AG09309 (cell line): ENCODE data around the gene TRIM44.

Experiments
- DNase-seq: peaks from one replicate; pipeline ENCODE4 v3.0.0-alpha.2; 2010; ENCODE audit warnings: low read depth
- H3K4me3 ChIP-seq: 2 replicates; pipeline ENCODE4 v1.5.1; 2011; ENCODE audit warnings: mild to moderate bottlenecking, low read depth, low read length, moderate library complexity; ENCODE audit not compliant: control insufficient read depth
- TF ChIP-seq, protein P1 (sequence below): IDR thresholded peaks from 2 replicates; pipeline ENCODE4 v1.5.1; 2011; ENCODE audit warnings: mild to moderate bottlenecking, low read depth, low read length, inconsistent platforms; ENCODE audit not compliant: insufficient read depth, control insufficient read depth; ENCODE audit errors: missing control alignments

TRIM44 gene

DNA sequence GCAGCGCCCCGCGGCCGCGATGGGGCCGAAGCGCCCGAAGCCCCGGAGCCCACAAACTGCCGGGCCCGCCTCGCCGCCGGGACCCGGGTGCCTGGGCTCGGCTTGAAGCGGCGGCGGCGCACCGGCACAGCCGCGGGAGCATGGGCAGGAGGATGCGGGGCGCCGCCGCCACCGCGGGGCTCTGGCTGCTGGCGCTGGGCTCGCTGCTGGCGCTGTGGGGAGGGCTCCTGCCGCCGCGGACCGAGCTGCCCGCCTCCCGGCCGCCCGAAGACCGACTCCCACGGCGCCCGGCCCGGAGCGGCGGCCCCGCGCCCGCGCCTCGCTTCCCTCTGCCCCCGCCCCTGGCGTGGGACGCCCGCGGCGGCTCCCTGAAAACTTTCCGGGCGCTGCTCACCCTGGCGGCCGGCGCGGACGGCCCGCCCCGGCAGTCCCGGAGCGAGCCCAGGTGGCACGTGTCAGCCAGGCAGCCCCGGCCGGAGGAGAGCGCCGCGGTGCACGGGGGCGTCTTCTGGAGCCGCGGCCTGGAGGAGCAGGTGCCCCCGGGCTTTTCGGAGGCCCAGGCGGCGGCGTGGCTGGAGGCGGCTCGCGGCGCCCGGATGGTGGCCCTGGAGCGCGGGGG, 44.0 kb upstream of the TRIM44 start:
- no peak for DNase-seq
- H3K4me3 ChIP-seq = peak overlapping the region; percentile 66
- TF ChIP-seq, protein P1, sequence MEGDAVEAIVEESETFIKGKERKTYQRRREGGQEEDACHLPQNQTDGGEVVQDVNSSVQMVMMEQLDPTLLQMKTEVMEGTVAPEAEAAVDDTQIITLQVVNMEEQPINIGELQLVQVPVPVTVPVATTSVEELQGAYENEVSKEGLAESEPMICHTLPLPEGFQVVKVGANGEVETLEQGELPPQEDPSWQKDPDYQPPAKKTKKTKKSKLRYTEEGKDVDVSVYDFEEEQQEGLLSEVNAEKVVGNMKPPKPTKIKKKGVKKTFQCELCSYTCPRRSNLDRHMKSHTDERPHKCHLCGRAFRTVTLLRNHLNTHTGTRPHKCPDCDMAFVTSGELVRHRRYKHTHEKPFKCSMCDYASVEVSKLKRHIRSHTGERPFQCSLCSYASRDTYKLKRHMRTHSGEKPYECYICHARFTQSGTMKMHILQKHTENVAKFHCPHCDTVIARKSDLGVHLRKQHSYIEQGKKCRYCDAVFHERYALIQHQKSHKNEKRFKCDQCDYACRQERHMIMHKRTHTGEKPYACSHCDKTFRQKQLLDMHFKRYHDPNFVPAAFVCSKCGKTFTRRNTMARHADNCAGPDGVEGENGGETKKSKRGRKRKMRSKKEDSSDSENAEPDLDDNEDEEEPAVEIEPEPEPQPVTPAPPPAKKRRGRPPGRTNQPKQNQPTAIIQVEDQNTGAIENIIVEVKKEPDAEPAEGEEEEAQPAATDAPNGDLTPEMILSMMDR = no peak

DNA sequence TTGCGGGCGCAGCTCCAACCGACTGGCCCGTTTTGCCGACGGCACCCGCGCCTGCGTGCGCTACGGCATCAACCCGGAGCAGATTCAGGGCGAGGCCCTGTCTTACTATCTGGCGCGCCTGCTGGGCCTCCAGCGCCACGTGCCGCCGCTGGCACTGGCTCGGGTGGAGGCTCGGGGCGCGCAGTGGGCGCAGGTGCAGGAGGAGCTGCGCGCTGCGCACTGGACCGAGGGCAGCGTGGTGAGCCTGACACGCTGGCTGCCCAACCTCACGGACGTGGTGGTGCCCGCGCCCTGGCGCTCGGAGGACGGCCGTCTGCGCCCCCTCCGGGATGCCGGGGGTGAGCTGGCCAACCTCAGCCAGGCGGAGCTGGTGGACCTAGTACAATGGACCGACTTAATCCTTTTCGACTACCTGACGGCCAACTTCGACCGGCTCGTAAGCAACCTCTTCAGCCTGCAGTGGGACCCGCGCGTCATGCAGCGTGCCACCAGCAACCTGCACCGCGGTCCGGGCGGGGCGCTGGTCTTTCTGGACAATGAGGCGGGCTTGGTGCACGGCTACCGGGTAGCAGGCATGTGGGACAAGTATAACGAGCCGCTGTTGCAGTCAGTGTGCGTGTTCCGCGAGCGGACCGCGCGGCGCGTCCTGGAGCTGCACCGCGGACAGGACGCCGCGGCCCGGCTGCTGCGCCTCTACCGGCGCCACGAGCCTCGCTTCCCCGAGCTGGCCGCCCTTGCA, 43.3 kb upstream of the TRIM44 start:
- TF ChIP-seq, protein P1 = no peak
- H3K4me3 ChIP-seq = peak overlapping the region; percentile 66
- no peak for DNase-seq

GRCh38 chr11:35619855-35620640, 42.5 kb upstream of the TRIM44 start:
- H3K4me3 ChIP-seq = peak overlapping the region; percentile 66
- no peak for DNase-seq

DNA sequence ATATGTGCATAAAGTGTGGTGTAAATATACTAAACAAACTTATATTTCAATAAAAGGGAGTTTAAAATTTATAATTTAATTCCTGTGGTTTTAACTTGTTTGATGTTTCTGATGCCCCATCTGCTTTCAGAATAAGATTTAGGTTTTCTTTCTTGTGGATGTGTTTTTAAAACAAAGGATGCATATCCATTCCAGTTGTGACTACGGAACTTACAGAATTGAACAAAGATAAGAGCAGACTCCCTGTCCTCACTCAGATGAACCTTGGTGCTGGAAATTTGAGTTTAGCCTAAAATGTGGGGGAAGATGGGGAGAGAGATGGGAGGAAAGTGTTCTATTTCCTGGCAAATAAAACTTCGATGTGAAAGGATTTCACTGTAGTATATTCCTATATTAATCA, 41.8 kb upstream of the TRIM44 start:
- no peak overlapping the region for H3K4me3 ChIP-seq
- DNase-seq = no peak
- TF ChIP-seq, protein P1 = no peak

More at GRCh38 chr11:35619855-35620640, 42.5 kb upstream of the TRIM44 start:
- TF ChIP-seq, protein P1 = no peak

GRCh38 chr11:35621620-35622019, 41.0 kb upstream of the TRIM44 start:
- H3K4me3 ChIP-seq = no peak overlapping the region
- TF ChIP-seq, protein P1 = no peak
- no peak for DNase-seq

DNA sequence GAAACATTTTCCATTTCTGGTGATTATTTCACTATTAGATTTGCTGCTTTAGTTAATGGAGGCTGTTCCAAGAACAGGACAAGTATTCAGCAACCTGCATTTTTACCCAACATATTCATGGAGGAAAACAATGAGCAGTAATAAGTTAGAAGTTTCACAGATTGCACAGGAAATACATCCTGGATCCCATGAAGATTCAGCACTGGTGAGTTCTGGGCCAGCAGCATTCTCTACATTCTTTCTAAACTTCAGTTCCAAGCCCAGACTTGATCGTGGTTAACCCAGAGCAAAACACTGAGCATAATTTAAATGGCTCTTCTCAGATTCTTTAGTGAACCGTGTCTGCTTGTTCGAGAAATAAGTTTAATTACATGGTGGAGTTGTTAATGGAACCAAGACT, 40.5 kb upstream of the TRIM44 start:
- DNase-seq = peak; percentile 46
- TF ChIP-seq, protein P1 = no peak
- H3K4me3 ChIP-seq = no peak overlapping the region
